ENCODE results near the gene PARP8. TPM values are rescaled to one million over a fixed set of nuclear protein-coding genes. Genes with fewer than 3 reads are reported as not detected.
A peak's percentile ranks its signal among the peaks of the same experiment; 100 is the strongest.

The PARP8 gene
- total and polyA plus RNA-seq, 4 donors: 20.3 to 39.1 (median 29.1) TPM

DNA sequence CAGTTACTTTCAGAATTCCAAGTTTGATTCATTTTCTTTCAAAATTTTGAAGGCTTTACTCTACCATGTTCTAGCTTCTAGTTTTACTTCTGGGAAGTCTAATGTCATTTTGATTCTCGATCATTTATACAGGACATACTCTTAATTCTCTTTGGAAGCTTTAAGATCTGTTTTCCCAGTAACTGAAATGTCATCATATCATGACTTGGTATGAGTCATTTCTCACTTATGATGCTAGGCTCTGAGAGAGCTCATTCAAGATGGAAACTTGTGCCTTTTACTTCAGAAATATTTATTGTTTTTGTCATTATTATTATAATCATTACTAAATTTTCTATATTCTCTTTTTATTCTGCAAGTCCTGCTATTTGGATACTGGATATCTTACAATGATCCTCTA is 222.3 kb downstream of the PARP8 start:
- no peaks in the 10 kb centered on the region for H3K4me1 ChIP-seq (ENCODE audit: control insufficient read depth, insufficient read depth, low read length)
- H3K36me3 ChIP-seq (ENCODE audit: control insufficient read depth, insufficient read depth, low read length): no peaks in the 10 kb centered on the region
- H3K9me3 ChIP-seq (ENCODE audit: control insufficient read depth, insufficient read depth, low read length): no peaks in the 10 kb centered on the region
- no peak for DNase-seq (ENCODE audit: low read depth in 4 of 6, low spot score in 6 of 6)
- no peak overlapping the region for H3K27ac ChIP-seq (ENCODE audit: low read depth, low read length)
- H3K4me3 ChIP-seq (ENCODE audit: low read depth, low read length): no peak overlapping the region
- no peaks in the 10 kb centered on the region for H3K27me3 ChIP-seq (ENCODE audit: control insufficient read depth, insufficient read depth, low read length)
- no CpG with 5 or more reads among the region's 1 CpG for WGBS (ENCODE audit: insufficient coverage)

- Histone ChIP-seq H3K4me1 (ENCODE audit: control insufficient read depth, insufficient read depth, low read length) (no peaks in the 10 kb centered on the region), H3K36me3 (ENCODE audit: control insufficient read depth, insufficient read depth, low read length) (no peaks in the 10 kb centered on the region), H3K27ac (ENCODE audit: low read depth, low read length) (no peak overlapping the region), H3K9me3 (ENCODE audit: control insufficient read depth, insufficient read depth, low read length) (no peaks in the 10 kb centered on the region), H3K27me3 (ENCODE audit: control insufficient read depth, insufficient read depth, low read length) (no peaks in the 10 kb centered on the region), H3K4me3 (ENCODE audit: low read depth, low read length) (no peak overlapping the region)
- DNase-seq (ENCODE audit: low read depth in 4 of 6, low spot score in 6 of 6): peak in 1 of 6 donors; percentile 13
- no CpG with 5 or more reads among the region's 2 CpGs for WGBS (ENCODE audit: insufficient coverage)
Measured at GRCh38 chr5:50889790-50890189, 223.4 kb downstream of the PARP8 start.

Other genes starting within 250 kb of the PARP8 start
- 10 to 100 TPM in 1 of 2 donors, 1 to 10 TPM in 1; 8.7 to 39.1 TPM for gene EMB, start 225.3 kb upstream of the PARP8 start, total RNA-seq
- 1 to 10 TPM; 3.6 to 4.6 TPM for gene EMB, start 225.3 kb upstream of the PARP8 start, polyA plus RNA-seq (ENCODE audit: insufficient read length in 2 of 2)